Measurements from ENCODE around the gene SUPT6H.

Gene SUPT6H

GRCh38 chr17:28644787-28645575 lies 17.0 kb upstream of the SUPT6H start, which contains the start of gene BLTP2:
Gene BLTP2 (minus strand): TSS chr17:28645158. CDS start chr17:28645056, 102 bp downstream.
- Histone ChIP-seq H3K9me3 (ENCODE audit: insufficient read depth, low read depth, low read length) (no peaks in the 10 kb centered on the region), H2AK5ac (ENCODE audit: low read length) (peak within 1 kb of the TSS; percentile 39), H3K27ac (ENCODE audit: low read depth, low read length) (peak within 1 kb of the TSS; percentile 77), H4K91ac (ENCODE audit: low read depth, low read length) (peak within 1 kb of the TSS; percentile 79), H3K27me3 (ENCODE audit: insufficient read depth, low read length) (no peaks in the 10 kb centered on the region), H3K4me3 (ENCODE audit: low read depth, low read length) (peak within 1 kb of the TSS; percentile 81), H3K79me1 (ENCODE audit: low read length) (peaks cover 10% of the 10 kb centered on the region), H3K4me2 (ENCODE audit: low read length) (peak within 1 kb of the TSS; percentile 95), H2BK5ac (ENCODE audit: low read depth, low read length, poor library complexity) (peak within 1 kb of the TSS; percentile 85), H2AFZ (ENCODE audit: insufficient read depth, low read length, poor library complexity) (peak within 1 kb of the TSS; percentile 66), H3K4ac (ENCODE audit: low read depth, low read length) (peak within 1 kb of the TSS; percentile 65), H2BK120ac (ENCODE audit: insufficient read depth, low read length, poor library complexity) (peak within 1 kb of the TSS; percentile 2), H4K12ac (ENCODE audit: low read depth, low read length) (peak within 1 kb of the TSS; percentile 88), H3K14ac (ENCODE audit: low read length) (peak within 1 kb of the TSS; percentile 90), H2BK12ac (ENCODE audit: low read length) (no peak within 1 kb of the TSS), H3K4me1 (ENCODE audit: control insufficient read depth in 1 of 2, insufficient read depth in 2 of 2, low read length in 2 of 2) (peaks cover 0 to 4% of the 10 kb centered on the region in 2 experiments), H3K23ac (ENCODE audit: low read length) (no peak within 1 kb of the TSS), H3K18ac (ENCODE audit: low read length) (peak within 1 kb of the TSS; percentile 86), H3K36me3 (ENCODE audit: control insufficient read depth in 1 of 2, insufficient read depth in 2 of 2, low read length in 2 of 2) (peaks cover 14 to 38% of the 10 kb centered on the region in 2 experiments), H4K8ac (ENCODE audit: low read depth, low read length) (peak within 1 kb of the TSS; percentile 94), H3K9ac (ENCODE audit: low read length) (peak within 1 kb of the TSS; percentile 94), H3K79me2 (ENCODE audit: control insufficient read depth, insufficient read depth, low read length, poor library complexity) (peaks cover 8% of the 10 kb centered on the region)
- DNase-seq, result peak; percentile 96
- whole genome bisulfite sequencing (ENCODE audit: extremely low coverage, insufficient coverage, insufficient read length), result no CpG with 5 or more reads among the region's 89 CpGs

- WGBS (ENCODE audit: extremely low coverage, insufficient coverage, insufficient read length), result no CpG with 5 or more reads among the region's 8 CpGs
- no peaks in the 10 kb centered on the region for H3K27me3 ChIP-seq (ENCODE audit: insufficient read depth, low read length)
- H2BK120ac ChIP-seq (ENCODE audit: insufficient read depth, low read length, poor library complexity), result no peak overlapping the region
- DNase-seq, result peak in 1 of 2 donors; percentile 31
- H3K4me3 ChIP-seq (ENCODE audit: low read depth, low read length), result peak overlapping the region; percentile 81
- H3K9ac ChIP-seq (ENCODE audit: low read length), result peak overlapping the region; percentile 90
- peak overlapping the region; percentile 88 for H4K12ac ChIP-seq (ENCODE audit: low read depth, low read length)
- H3K4me1 ChIP-seq (ENCODE audit: control insufficient read depth in 1 of 2, insufficient read depth in 2 of 2, low read length in 2 of 2), result peaks cover 0 to 4% of the 10 kb centered on the region in 2 experiments
- H3K18ac ChIP-seq (ENCODE audit: low read length), result no peak overlapping the region
- no peak overlapping the region for H2BK12ac ChIP-seq (ENCODE audit: low read length)
- H3K27ac ChIP-seq (ENCODE audit: low read depth, low read length), result peak overlapping the region; percentile 77
- no peak overlapping the region for H3K23ac ChIP-seq (ENCODE audit: low read length)
- H3K79me2 ChIP-seq (ENCODE audit: control insufficient read depth, insufficient read depth, low read length, poor library complexity), result peaks cover 8% of the 10 kb centered on the region
- H4K8ac ChIP-seq (ENCODE audit: low read depth, low read length), result peak overlapping the region; percentile 94
- H3K9me3 ChIP-seq (ENCODE audit: insufficient read depth, low read depth, low read length), result no peaks in the 10 kb centered on the region
- no peak overlapping the region for H2AK5ac ChIP-seq (ENCODE audit: low read length)
- peak overlapping the region; percentile 79 for H4K91ac ChIP-seq (ENCODE audit: low read depth, low read length)
- H3K14ac ChIP-seq (ENCODE audit: low read length), result peak overlapping the region; percentile 90
- H2BK5ac ChIP-seq (ENCODE audit: low read depth, low read length, poor library complexity), result peak overlapping the region; percentile 85
- H3K79me1 ChIP-seq (ENCODE audit: low read length), result peaks cover 10% of the 10 kb centered on the region
- H3K4ac ChIP-seq (ENCODE audit: low read depth, low read length), result peak overlapping the region; percentile 65
- peak overlapping the region; percentile 95 for H3K4me2 ChIP-seq (ENCODE audit: low read length)
- H2AFZ ChIP-seq (ENCODE audit: insufficient read depth, low read length, poor library complexity), result peak overlapping the region; percentile 66
- H3K36me3 ChIP-seq (ENCODE audit: control insufficient read depth in 1 of 2, insufficient read depth in 2 of 2, low read length in 2 of 2), result peaks cover 12 to 34% of the 10 kb centered on the region in 2 experiments
Observed at GRCh38 chr17:28645576-28645939, 16.4 kb upstream of the SUPT6H start.

- Histone ChIP-seq H2AK5ac (ENCODE audit: low read length) (peak overlapping the region; percentile 44), H3K14ac (ENCODE audit: low read length) (peak overlapping the region; percentile 7), H3K4me3 (ENCODE audit: low read depth, low read length) (no peak overlapping the region), H3K27me3 (ENCODE audit: insufficient read depth, low read length) (no peaks in the 10 kb centered on the region), H3K9me3 (ENCODE audit: insufficient read depth, low read depth, low read length) (no peaks in the 10 kb centered on the region), H4K91ac (ENCODE audit: low read depth, low read length) (peak overlapping the region; percentile 10), H3K4me1 (ENCODE audit: control insufficient read depth in 1 of 2, insufficient read depth in 2 of 2, low read length in 2 of 2) (peaks cover 0 to 4% of the 10 kb centered on the region in 2 experiments), H3K4ac (ENCODE audit: low read depth, low read length) (no peak overlapping the region), H3K79me1 (ENCODE audit: low read length) (peaks cover 10% of the 10 kb centered on the region), H4K12ac (ENCODE audit: low read depth, low read length) (peak overlapping the region; percentile 17), H3K23ac (ENCODE audit: low read length) (no peak overlapping the region), H3K27ac (ENCODE audit: low read depth, low read length) (peak overlapping the region; percentile 72), H2BK5ac (ENCODE audit: low read depth, low read length, poor library complexity) (peak overlapping the region; percentile 88), H3K4me2 (ENCODE audit: low read length) (no peak overlapping the region), H4K8ac (ENCODE audit: low read depth, low read length) (peak overlapping the region; percentile 55), H3K79me2 (ENCODE audit: control insufficient read depth, insufficient read depth, low read length, poor library complexity) (peaks cover 8% of the 10 kb centered on the region), H2BK12ac (ENCODE audit: low read length) (no peak overlapping the region), H2AFZ (ENCODE audit: insufficient read depth, low read length, poor library complexity) (no peak overlapping the region), H2BK120ac (ENCODE audit: insufficient read depth, low read length, poor library complexity) (peak overlapping the region; percentile 8), H3K36me3 (ENCODE audit: control insufficient read depth in 1 of 2, insufficient read depth in 2 of 2, low read length in 2 of 2) (peaks cover 15 to 35% of the 10 kb centered on the region in 2 experiments), H3K18ac (ENCODE audit: low read length) (no peak overlapping the region), H3K9ac (ENCODE audit: low read length) (no peak overlapping the region)
- peak; percentile 61 to 86 for DNase-seq
- WGBS (ENCODE audit: extremely low coverage, insufficient coverage, insufficient read length), result 100% methylated on average over 2 of the region's 12 CpGs
Observed at GRCh38 chr17:28646039-28646754, 15.8 kb upstream of the SUPT6H start.

- no peak overlapping the region for H2AFZ ChIP-seq (ENCODE audit: insufficient read depth, low read length, poor library complexity)
- H2BK12ac ChIP-seq (ENCODE audit: low read length), result no peak overlapping the region
- no peak overlapping the region for H3K4ac ChIP-seq (ENCODE audit: low read depth, low read length)
- H3K79me2 ChIP-seq (ENCODE audit: control insufficient read depth, insufficient read depth, low read length, poor library complexity), result peaks cover 8% of the 10 kb centered on the region
- no peak overlapping the region for H3K18ac ChIP-seq (ENCODE audit: low read length)
- H3K23ac ChIP-seq (ENCODE audit: low read length), result no peak overlapping the region
- H3K4me3 ChIP-seq (ENCODE audit: low read depth, low read length), result no peak overlapping the region
- H3K14ac ChIP-seq (ENCODE audit: low read length), result no peak overlapping the region
- no peak overlapping the region for H2AK5ac ChIP-seq (ENCODE audit: low read length)
- H3K27me3 ChIP-seq (ENCODE audit: insufficient read depth, low read length), result no peaks in the 10 kb centered on the region
- no peaks in the 10 kb centered on the region for H3K9me3 ChIP-seq (ENCODE audit: insufficient read depth, low read depth, low read length)
- H4K8ac ChIP-seq (ENCODE audit: low read depth, low read length), result no peak overlapping the region
- no peak overlapping the region for H3K4me2 ChIP-seq (ENCODE audit: low read length)
- DNase-seq, result no peak
- no CpG with 5 or more reads among the region's 2 CpGs for WGBS (ENCODE audit: extremely low coverage, insufficient coverage, insufficient read length)
- H2BK5ac ChIP-seq (ENCODE audit: low read depth, low read length, poor library complexity), result no peak overlapping the region
- peaks cover 0 to 4% of the 10 kb centered on the region in 2 experiments for H3K4me1 ChIP-seq (ENCODE audit: control insufficient read depth in 1 of 2, insufficient read depth in 2 of 2, low read length in 2 of 2)
- no peak overlapping the region for H2BK120ac ChIP-seq (ENCODE audit: insufficient read depth, low read length, poor library complexity)
- H3K36me3 ChIP-seq (ENCODE audit: control insufficient read depth in 1 of 2, insufficient read depth in 2 of 2, low read length in 2 of 2), result peaks cover 16 to 17% of the 10 kb centered on the region in 2 experiments
- H3K79me1 ChIP-seq (ENCODE audit: low read length), result peaks cover 10% of the 10 kb centered on the region
- no peak overlapping the region for H3K27ac ChIP-seq (ENCODE audit: low read depth, low read length)
- no peak overlapping the region for H4K12ac ChIP-seq (ENCODE audit: low read depth, low read length)
- no peak overlapping the region for H3K9ac ChIP-seq (ENCODE audit: low read length)
- H4K91ac ChIP-seq (ENCODE audit: low read depth, low read length), result no peak overlapping the region
Observed at GRCh38 chr17:28648698-28649097, 13.3 kb upstream of the SUPT6H start.
